ENCODE measurements around the gene MAPK4.
"Not testable (repeated sequence)": the region's sequence is repeated elsewhere in the genome, so short reads cannot be mapped to it uniquely, and the experiment has no call there.

Gene MAPK4

GRCh38 chr18:50562258-50562657 is 2.4 kb downstream of the MAPK4 start:
- not testable (repeated sequence) for H3K4me3 Mint-ChIP-seq, H3K27ac Mint-ChIP-seq, H3K9me3 Mint-ChIP-seq, ATAC-seq, H3K36me3 Mint-ChIP-seq, H3K4me1 Mint-ChIP-seq
- peaks cover 34% of the 10 kb centered on the region for H3K27me3 Mint-ChIP-seq

- ATAC-seq, result no peak
- no peak overlapping the region for H3K27ac Mint-ChIP-seq
- peaks cover 30% of the 10 kb centered on the region for H3K27me3 Mint-ChIP-seq
- no peaks in the 10 kb centered on the region for H3K4me1 Mint-ChIP-seq
- no peaks in the 10 kb centered on the region for H3K9me3 Mint-ChIP-seq
- no peaks in the 10 kb centered on the region for H3K36me3 Mint-ChIP-seq
- H3K4me3 Mint-ChIP-seq, result no peak overlapping the region
These were observed 2.8 kb downstream of the MAPK4 start for GRCh38 chr18:50562686-50563085.

GRCh38 chr18:50563376-50563775 is 3.5 kb downstream of the MAPK4 start:
- ATAC-seq, result no peak
- Mint-ChIP-seq H3K36me3 (no peaks in the 10 kb centered on the region), H3K27me3 (peaks cover 26% of the 10 kb centered on the region), H3K4me1 (no peaks in the 10 kb centered on the region), H3K9me3 (no peaks in the 10 kb centered on the region), H3K4me3 (no peak overlapping the region), H3K27ac (no peak overlapping the region)

- H3K4me1 Mint-ChIP-seq, result no peaks in the 10 kb centered on the region
- H3K27ac Mint-ChIP-seq, result no peak overlapping the region
- H3K4me3 Mint-ChIP-seq, result no peak overlapping the region
- H3K36me3 Mint-ChIP-seq, result no peaks in the 10 kb centered on the region
- no peak for ATAC-seq
- peaks cover 6% of the 10 kb centered on the region for H3K9me3 Mint-ChIP-seq
- H3K27me3 Mint-ChIP-seq, result peaks cover 23% of the 10 kb centered on the region
These were observed 10.0 kb downstream of the MAPK4 start for GRCh38 chr18:50569930-50570329.

- Mint-ChIP-seq H3K4me1 (no peaks in the 10 kb centered on the region), H3K27ac (no peak overlapping the region), H3K9me3 (peaks cover 6% of the 10 kb centered on the region), H3K4me3 (no peak overlapping the region), H3K27me3 (peaks cover 30% of the 10 kb centered on the region), H3K36me3 (no peaks in the 10 kb centered on the region)
- ATAC-seq, result no peak
These were observed 11.7 kb downstream of the MAPK4 start for GRCh38 chr18:50571606-50572005.

GRCh38 chr18:50573196-50573595 is 13.3 kb downstream of the MAPK4 start:
- not testable (repeated sequence) for H3K36me3 Mint-ChIP-seq, H3K27ac Mint-ChIP-seq, H3K9me3 Mint-ChIP-seq, ATAC-seq, H3K4me1 Mint-ChIP-seq, H3K4me3 Mint-ChIP-seq
- H3K27me3 Mint-ChIP-seq, result peaks cover 31% of the 10 kb centered on the region

- H3K27me3 Mint-ChIP-seq, result peaks cover 31% of the 10 kb centered on the region
- H3K4me1 Mint-ChIP-seq, result no peaks in the 10 kb centered on the region
- peaks cover 3% of the 10 kb centered on the region for H3K9me3 Mint-ChIP-seq
- no peak for ATAC-seq
- no peaks in the 10 kb centered on the region for H3K36me3 Mint-ChIP-seq
- H3K4me3 Mint-ChIP-seq, result no peak overlapping the region
- no peak overlapping the region for H3K27ac Mint-ChIP-seq
These were observed 13.8 kb downstream of the MAPK4 start for GRCh38 chr18:50573679-50574078.

GRCh38 chr18:50578030-50578429 is 18.1 kb downstream of the MAPK4 start:
- Mint-ChIP-seq H3K4me1 (no peaks in the 10 kb centered on the region), H3K9me3 (peaks cover 8% of the 10 kb centered on the region), H3K27me3 (peaks cover 20% of the 10 kb centered on the region), H3K4me3 (no peak overlapping the region), H3K36me3 (no peaks in the 10 kb centered on the region), H3K27ac (no peak overlapping the region)
- ATAC-seq, result no peak

GRCh38 chr18:50578651-50579050 is 18.8 kb downstream of the MAPK4 start:
- no peak for ATAC-seq
- no peaks in the 10 kb centered on the region for H3K4me1 Mint-ChIP-seq
- H3K9me3 Mint-ChIP-seq, result peaks cover 9% of the 10 kb centered on the region
- H3K36me3 Mint-ChIP-seq, result no peaks in the 10 kb centered on the region
- no peak overlapping the region for H3K4me3 Mint-ChIP-seq
- peaks cover 20% of the 10 kb centered on the region for H3K27me3 Mint-ChIP-seq
- no peak overlapping the region for H3K27ac Mint-ChIP-seq

- no peaks in the 10 kb centered on the region for H3K36me3 Mint-ChIP-seq
- ATAC-seq, result no peak
- no peak overlapping the region for H3K4me3 Mint-ChIP-seq
- H3K27me3 Mint-ChIP-seq, result peaks cover 20% of the 10 kb centered on the region
- peaks cover 9% of the 10 kb centered on the region for H3K9me3 Mint-ChIP-seq
- no peak overlapping the region for H3K27ac Mint-ChIP-seq
- H3K4me1 Mint-ChIP-seq, result no peaks in the 10 kb centered on the region
These were observed 19.3 kb downstream of the MAPK4 start for GRCh38 chr18:50579061-50579774.

- H3K9me3 Mint-ChIP-seq, result peaks cover 12% of the 10 kb centered on the region
- no peaks in the 10 kb centered on the region for H3K4me1 Mint-ChIP-seq
- no peak overlapping the region for H3K27ac Mint-ChIP-seq
- ATAC-seq, result no peak
- H3K27me3 Mint-ChIP-seq, result peaks cover 13% of the 10 kb centered on the region
- H3K36me3 Mint-ChIP-seq, result no peaks in the 10 kb centered on the region
- no peak overlapping the region for H3K4me3 Mint-ChIP-seq
These were observed 21.6 kb downstream of the MAPK4 start for GRCh38 chr18:50581517-50581916.

- Mint-ChIP-seq H3K27me3 (peaks cover 13% of the 10 kb centered on the region), H3K27ac (no peak overlapping the region), H3K4me3 (no peak overlapping the region), H3K4me1 (no peaks in the 10 kb centered on the region), H3K9me3 (peaks cover 12% of the 10 kb centered on the region), H3K36me3 (no peaks in the 10 kb centered on the region)
- no peak for ATAC-seq
These were observed 22.6 kb downstream of the MAPK4 start for GRCh38 chr18:50582500-50582899.

GRCh38 chr18:50586710-50587109 is 26.8 kb downstream of the MAPK4 start:
- ATAC-seq, result no peak
- Mint-ChIP-seq H3K4me3 (no peak overlapping the region), H3K9me3 (peaks cover 10% of the 10 kb centered on the region), H3K27me3 (no peaks in the 10 kb centered on the region), H3K4me1 (no peaks in the 10 kb centered on the region), H3K27ac (no peak overlapping the region), H3K36me3 (no peaks in the 10 kb centered on the region)

GRCh38 chr18:50590593-50590992 is 30.7 kb downstream of the MAPK4 start:
- no peak overlapping the region for H3K27ac Mint-ChIP-seq
- H3K36me3 Mint-ChIP-seq, result no peaks in the 10 kb centered on the region
- H3K4me3 Mint-ChIP-seq, result no peak overlapping the region
- ATAC-seq, result no peak
- no peaks in the 10 kb centered on the region for H3K4me1 Mint-ChIP-seq
- no peaks in the 10 kb centered on the region for H3K9me3 Mint-ChIP-seq
- H3K27me3 Mint-ChIP-seq, result peaks cover 6% of the 10 kb centered on the region

- Mint-ChIP-seq H3K27ac (no peak overlapping the region), H3K27me3 (peaks cover 6% of the 10 kb centered on the region), H3K9me3 (no peaks in the 10 kb centered on the region), H3K36me3 (no peaks in the 10 kb centered on the region), H3K4me1 (no peaks in the 10 kb centered on the region), H3K4me3 (no peak overlapping the region)
- ATAC-seq, result no peak
These were observed 34.1 kb downstream of the MAPK4 start for GRCh38 chr18:50594012-50594411.

- Mint-ChIP-seq H3K36me3 (no peaks in the 10 kb centered on the region), H3K27me3 (peaks cover 6% of the 10 kb centered on the region), H3K9me3 (no peaks in the 10 kb centered on the region), H3K27ac (no peak overlapping the region), H3K4me3 (no peak overlapping the region), H3K4me1 (no peaks in the 10 kb centered on the region)
- no peak for ATAC-seq
These were observed 35.1 kb downstream of the MAPK4 start for GRCh38 chr18:50594942-50595341.
